Stimulated activated effector memory CD8-positive, alpha-beta T cell treated with anti-CD3 and anti-CD28 coated beads, Interleukin-12 subunit alpha, Interleukin-12 subunit beta, amount 100 ng/mL, for 72 hours (primary cell): ENCODE data around the gene SALL4.
"Not testable (repeated sequence)": the region's sequence is repeated elsewhere in the genome, so short reads cannot be mapped to it uniquely, and the experiment has no call there.

Experiments used
- ATAC-seq: fragments of 150-1000 bp; cut with Tn5 transposase; 2 replicates; pipeline ENCODE4 v1.10.0; 2021
- DNase-seq, 2 donors: peaks; one replicate each; pipeline ENCODE4 v3.0.0; 2021 to 2022; ENCODE audit warnings: low spot score in 2 of 2
- H3K27ac Mint-ChIP-seq: one replicate; pipeline ENCODE4 v1.8.0; 2022; ENCODE audit warnings: mild to moderate bottlenecking, mixed read lengths
- H3K36me3 Mint-ChIP-seq: one replicate; pipeline ENCODE4 v1.8.0; 2022; ENCODE audit warnings: mild to moderate bottlenecking, mixed read lengths
- H3K4me1 Mint-ChIP-seq: one replicate; pipeline ENCODE4 v1.8.0; 2022; ENCODE audit warnings: mixed read lengths
- H3K4me3 Mint-ChIP-seq: one replicate; pipeline ENCODE4 v1.8.0; 2022; ENCODE audit warnings: mild to moderate bottlenecking, mixed read lengths
- H3K9me3 Mint-ChIP-seq: one replicate; pipeline ENCODE4 v1.8.0; 2022; ENCODE audit warnings: mixed read lengths

Gene SALL4

DNA sequence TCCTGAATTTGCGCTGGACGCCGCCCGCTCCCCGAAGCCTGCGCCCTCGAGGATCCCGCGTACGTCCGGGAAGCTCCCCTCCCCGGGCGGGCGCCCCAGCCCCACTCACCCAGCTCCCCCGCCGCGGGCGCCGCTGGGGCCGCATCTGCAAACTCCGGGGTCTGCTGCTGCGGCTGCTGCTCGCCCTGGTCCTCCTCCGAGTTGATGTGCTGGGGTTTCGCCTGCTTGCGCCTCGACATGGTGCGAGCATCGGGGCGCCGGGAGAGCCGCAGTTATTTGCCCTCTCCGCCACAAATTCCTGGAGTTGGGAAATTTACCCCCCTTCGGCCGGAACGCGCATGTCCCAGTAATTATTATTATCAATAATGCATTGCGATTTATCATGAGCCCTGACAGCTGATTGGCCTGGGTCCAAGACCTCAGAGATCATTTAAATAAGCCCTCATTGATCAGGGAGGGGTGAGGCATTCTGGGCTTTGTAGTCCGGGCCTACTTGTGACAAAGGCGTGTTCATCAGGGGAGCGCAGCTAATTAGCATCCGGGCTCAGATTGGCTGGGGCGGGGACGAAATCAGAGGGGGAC lies at the start of gene SALL4:
Gene SALL4 (minus strand): TSS at position 352 of the 582 bp plus-strand sequence. CDS start 113 bp downstream, at position 239.
- no peaks in the 10 kb centered on the region for H3K9me3 Mint-ChIP-seq
- H3K4me3 Mint-ChIP-seq = peak within 1 kb of the TSS; percentile 63
- peaks cover 5% of the 10 kb centered on the region for H3K4me1 Mint-ChIP-seq
- DNase-seq (no peak), ATAC-seq (no peak)
- H3K27ac Mint-ChIP-seq = no peak within 1 kb of the TSS
- no peaks in the 10 kb centered on the region for H3K36me3 Mint-ChIP-seq

DNA sequence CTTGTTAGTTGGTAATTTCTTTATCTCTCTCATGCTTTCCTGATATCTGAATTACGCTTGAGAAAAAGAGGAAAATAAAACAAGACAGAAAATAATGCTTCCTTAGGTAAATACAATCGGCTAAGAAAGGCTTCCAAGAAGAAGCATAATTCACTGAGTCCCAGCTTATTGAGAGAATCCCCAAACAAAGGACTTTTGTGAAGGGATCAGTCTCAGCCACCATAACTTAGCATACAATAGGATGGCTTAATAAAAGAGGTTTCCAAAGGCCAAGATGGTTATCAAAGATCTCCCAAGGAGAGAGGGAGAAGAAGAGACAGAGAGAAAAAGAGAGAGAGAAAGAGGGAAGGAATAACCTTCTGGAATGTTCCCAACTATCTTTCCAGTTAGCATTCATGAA lies 46.0 kb upstream of the SALL4 start:
- Mint-ChIP-seq H3K9me3 (no peaks in the 10 kb centered on the region), H3K4me1 (no peaks in the 10 kb centered on the region), H3K27ac (no peak overlapping the region), H3K4me3 (no peak overlapping the region), H3K36me3 (no peaks in the 10 kb centered on the region)
- ATAC-seq = no peak
- DNase-seq = no peak

DNA sequence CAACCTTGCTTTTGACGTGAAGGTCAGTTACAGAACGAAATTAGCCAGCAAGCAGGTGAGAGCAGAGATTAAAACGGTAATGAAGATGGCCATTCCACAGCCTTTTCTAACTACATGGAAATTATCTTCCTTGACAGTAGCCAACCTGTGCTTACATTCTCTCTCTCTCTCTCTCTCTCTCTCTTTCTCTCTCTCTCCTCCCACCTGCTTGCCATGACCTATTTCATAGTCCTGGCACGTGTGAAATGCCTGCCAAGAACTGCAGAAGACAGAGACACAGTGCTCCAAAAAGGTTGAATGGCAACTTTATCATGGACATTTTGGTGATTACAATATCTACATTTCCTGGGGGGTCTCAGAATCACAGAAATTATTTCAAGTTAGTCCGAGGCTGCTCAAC lies 38.5 kb upstream of the SALL4 start:
- no peak overlapping the region for H3K27ac Mint-ChIP-seq
- DNase-seq = no peak
- no peak overlapping the region for H3K4me3 Mint-ChIP-seq
- H3K4me1 Mint-ChIP-seq = no peaks in the 10 kb centered on the region
- no peak for ATAC-seq
- no peaks in the 10 kb centered on the region for H3K36me3 Mint-ChIP-seq
- H3K9me3 Mint-ChIP-seq = no peaks in the 10 kb centered on the region

DNA sequence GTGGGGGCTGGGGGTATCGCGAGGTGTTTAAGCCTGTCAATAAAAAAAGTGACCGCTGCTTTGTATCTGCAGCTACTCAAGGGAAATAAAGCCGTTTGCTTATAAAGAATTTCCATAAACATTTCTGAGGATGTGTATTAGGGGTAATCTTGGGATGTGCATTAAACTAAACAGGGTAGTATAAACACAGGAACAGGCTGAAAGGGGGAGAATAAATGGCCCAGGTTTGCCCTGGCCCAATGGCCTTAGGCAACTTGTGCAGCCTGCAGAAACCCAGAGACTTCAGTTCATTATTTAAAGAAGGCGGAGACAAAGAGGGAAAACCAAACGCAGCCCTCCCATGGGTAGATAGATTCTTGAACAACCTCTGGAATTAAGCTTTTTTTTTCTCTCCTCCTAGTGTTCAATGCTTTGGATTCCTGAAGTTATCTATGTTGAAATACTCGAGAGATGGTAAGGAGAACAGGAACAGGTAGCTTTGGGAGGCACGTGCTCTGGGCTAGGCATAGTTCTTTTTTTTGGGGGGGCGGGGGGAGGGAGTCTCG lies 35.6 kb upstream of the SALL4 start:
- no peak overlapping the region for H3K4me3 Mint-ChIP-seq
- no peak overlapping the region for H3K27ac Mint-ChIP-seq
- H3K4me1 Mint-ChIP-seq = no peaks in the 10 kb centered on the region
- no peaks in the 10 kb centered on the region for H3K36me3 Mint-ChIP-seq
- ATAC-seq = no peak
- no peak for DNase-seq
- H3K9me3 Mint-ChIP-seq = no peaks in the 10 kb centered on the region

DNA sequence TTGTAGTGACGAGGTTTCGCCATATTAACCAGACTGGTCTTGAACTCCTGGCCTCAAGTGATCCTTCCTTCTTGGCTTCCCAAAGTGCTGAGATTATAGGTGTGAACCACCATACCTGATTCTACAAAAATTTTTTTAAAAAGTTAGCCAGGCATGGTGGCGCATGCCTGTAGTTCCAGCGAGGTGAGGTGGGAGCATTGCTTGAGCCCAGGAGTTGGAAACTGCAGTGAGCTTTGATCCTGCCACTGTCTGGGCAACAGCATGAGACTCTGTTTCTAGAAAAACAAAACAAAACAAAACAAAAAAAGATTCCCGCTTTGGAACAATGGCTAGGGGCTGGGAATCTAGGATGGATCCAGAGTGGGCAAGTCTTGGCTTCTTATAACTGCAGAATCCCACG lies 35.1 kb upstream of the SALL4 start:
- Mint-ChIP-seq H3K9me3 (no peaks in the 10 kb centered on the region), H3K27ac (no peak overlapping the region), H3K4me3 (no peak overlapping the region), H3K4me1 (no peaks in the 10 kb centered on the region), H3K36me3 (no peaks in the 10 kb centered on the region)
- no peak for ATAC-seq
- no peak for DNase-seq

DNA sequence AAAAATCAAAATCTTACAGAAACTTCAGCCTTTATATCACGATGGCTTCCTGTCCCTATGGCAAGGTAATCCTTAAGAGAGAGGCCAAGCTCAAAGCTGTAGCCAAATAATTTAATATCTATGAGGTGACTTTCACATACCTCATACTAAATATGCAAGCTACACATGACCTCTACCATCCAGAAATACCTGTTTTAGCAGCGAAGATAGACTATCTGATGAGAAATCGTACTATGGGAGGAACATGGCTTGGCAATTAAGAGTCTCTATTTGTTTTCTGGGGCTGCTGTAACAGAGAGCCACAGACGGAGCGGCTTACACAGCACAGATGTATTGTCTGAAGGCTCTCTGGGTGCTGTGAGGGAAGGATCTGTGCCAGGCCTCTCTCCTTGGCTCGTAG lies 31.0 kb upstream of the SALL4 start:
- ATAC-seq (no peak), DNase-seq (no peak)
- H3K4me1 Mint-ChIP-seq = peaks cover 8% of the 10 kb centered on the region
- no peak overlapping the region for H3K4me3 Mint-ChIP-seq
- no peak overlapping the region for H3K27ac Mint-ChIP-seq
- no peaks in the 10 kb centered on the region for H3K36me3 Mint-ChIP-seq
- no peaks in the 10 kb centered on the region for H3K9me3 Mint-ChIP-seq

DNA sequence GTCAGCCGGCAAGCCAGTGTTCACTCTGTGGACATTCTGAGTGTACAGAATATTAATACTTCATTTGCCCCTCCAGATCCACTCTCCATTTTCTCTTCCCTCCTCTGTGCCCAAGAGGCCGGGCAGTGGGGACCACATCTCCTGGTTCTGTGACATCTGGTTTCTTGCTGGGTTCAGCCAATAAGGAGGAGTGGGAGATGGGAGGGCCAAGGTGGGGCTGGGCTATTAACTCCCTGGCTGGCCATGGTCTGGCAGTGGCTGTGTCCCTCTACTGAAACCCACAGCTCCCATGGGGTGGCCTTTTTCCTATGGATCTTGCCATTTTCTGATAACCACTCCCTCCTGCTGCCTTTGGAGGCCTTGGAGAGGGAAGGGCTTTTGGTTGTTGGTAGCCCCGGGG lies 30.0 kb upstream of the SALL4 start:
- H3K9me3 Mint-ChIP-seq = no peaks in the 10 kb centered on the region
- no peak overlapping the region for H3K4me3 Mint-ChIP-seq
- no peak overlapping the region for H3K27ac Mint-ChIP-seq
- no peak for ATAC-seq
- H3K4me1 Mint-ChIP-seq = peaks cover 10% of the 10 kb centered on the region
- H3K36me3 Mint-ChIP-seq = no peaks in the 10 kb centered on the region
- DNase-seq = no peak

DNA sequence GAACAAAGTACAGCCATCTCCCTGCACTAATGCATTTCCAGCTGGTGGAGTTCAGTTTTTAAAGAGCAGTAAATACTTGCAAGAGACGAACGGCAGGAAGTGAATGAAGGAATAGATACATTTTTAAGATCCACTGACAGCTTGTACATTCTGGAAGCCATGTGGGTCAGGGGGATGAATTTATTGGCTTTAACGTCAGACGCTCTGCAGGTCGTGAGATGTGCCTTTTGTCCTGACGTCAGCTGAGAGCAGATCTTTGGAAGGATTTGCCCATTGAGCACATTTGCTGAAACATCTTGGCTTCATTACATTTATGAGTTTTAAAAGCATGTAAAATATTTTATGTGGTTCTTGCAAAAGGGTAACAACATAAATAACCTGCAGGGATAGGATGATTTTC lies 29.5 kb upstream of the SALL4 start:
- ATAC-seq (no peak), DNase-seq (no peak)
- no peak overlapping the region for H3K4me3 Mint-ChIP-seq
- H3K27ac Mint-ChIP-seq = no peak overlapping the region
- no peaks in the 10 kb centered on the region for H3K36me3 Mint-ChIP-seq
- H3K4me1 Mint-ChIP-seq = peaks cover 10% of the 10 kb centered on the region
- no peaks in the 10 kb centered on the region for H3K9me3 Mint-ChIP-seq

DNA sequence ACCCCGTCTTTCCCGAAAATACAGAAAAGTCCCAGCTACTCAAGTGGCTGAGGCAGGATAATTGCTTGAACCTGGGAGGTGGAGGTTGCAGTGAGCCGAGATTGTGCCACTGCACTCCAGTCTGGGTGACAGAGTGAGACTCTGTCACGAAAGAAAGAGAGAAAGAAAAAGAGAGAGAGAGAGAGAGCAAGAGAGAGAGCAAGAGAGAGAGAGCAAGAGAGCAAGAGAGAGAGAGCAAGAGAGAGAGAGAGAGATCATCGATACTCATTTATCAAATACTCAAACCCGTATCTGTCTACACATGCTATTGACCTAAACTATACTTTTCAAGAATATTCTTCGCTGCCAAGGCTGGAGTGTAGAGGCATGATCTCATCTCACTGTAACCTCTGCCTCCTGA lies 28.2 kb upstream of the SALL4 start:
- Mint-ChIP-seq H3K9me3 (no peaks in the 10 kb centered on the region), H3K4me1 (peaks cover 10% of the 10 kb centered on the region), H3K36me3 (no peaks in the 10 kb centered on the region), H3K4me3 (no peak overlapping the region), H3K27ac (no peak overlapping the region)
- ATAC-seq (no peak), DNase-seq (no peak)

DNA sequence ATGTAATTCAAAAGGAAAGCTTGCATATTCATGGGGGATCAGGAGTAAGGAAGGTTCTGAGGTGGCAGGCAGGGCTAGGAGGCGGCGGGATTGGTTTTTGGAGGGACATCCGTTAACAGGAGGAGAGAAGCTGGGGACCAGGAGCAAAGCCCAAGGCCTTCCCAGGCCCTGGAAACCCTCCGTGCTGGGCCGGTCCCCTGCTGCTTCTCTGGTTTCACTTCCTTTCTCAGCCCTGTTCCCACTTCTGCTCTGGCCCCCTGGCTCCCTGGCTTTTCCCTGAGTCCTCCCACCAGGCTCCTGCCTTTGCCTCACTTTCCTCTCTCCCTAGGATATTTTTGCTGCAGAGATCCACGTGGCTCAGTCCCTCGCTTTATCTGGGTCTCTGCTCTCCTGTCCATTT lies 26.4 kb upstream of the SALL4 start:
- Mint-ChIP-seq H3K4me3 (no peak overlapping the region), H3K36me3 (no peaks in the 10 kb centered on the region), H3K4me1 (peaks cover 10% of the 10 kb centered on the region), H3K27ac (no peak overlapping the region), H3K9me3 (no peaks in the 10 kb centered on the region)
- DNase-seq = no peak
- no peak for ATAC-seq

DNA sequence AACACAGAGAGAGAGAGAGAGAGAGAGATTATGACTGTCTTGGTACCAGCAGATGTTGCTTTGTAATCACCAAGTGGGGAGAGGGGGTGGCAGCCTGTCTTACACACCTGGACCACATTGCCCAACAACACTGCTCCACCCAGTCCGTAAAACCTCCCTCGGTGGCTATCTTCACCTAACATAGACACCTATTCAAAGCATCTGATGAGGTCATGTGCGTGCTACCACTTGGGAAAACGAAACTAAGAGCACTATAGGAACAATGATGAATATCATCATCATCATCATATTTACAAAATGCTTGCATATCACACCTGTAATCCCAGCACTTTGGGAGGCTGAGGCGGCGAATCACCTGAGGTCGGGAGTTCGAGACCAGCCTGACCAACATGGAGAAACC lies 24.1 kb upstream of the SALL4 start:
- no peak for ATAC-seq
- Mint-ChIP-seq H3K4me3 (no peak overlapping the region), H3K4me1 (peaks cover 10% of the 10 kb centered on the region), H3K36me3 (no peaks in the 10 kb centered on the region), H3K9me3 (no peaks in the 10 kb centered on the region), H3K27ac (no peak overlapping the region)
- no peak for DNase-seq

DNA sequence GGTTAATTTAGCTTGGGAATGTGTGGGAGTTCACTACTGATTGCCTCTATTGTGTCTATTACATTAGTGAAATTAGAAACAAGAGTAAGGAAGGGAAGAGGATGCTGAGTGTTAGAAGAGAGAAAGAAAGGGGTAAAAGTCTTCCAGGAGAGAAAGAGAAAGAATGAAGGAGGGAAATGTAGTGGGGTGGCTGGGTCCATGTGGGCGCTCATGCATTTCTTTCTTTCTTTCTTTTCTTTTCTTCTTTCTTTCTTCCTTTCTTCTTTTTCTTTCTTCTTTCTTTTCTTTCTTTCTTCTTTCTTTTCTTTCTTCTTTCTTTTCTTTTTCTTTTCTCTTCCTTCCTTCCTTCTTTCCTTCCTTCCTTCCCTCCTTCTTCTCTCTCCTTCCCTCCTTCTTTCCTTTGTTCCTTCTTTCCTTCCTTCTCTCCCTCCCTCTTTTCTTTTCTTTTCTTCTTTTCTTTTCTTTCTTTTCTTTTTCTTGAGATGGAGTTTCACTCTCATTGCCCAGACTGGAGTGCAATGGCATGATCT lies 16.2 kb upstream of the SALL4 start:
- Mint-ChIP-seq H3K9me3 (no peaks in the 10 kb centered on the region), H3K4me3 (no peak overlapping the region), H3K4me1 (no peaks in the 10 kb centered on the region), H3K27ac (no peak overlapping the region), H3K36me3 (no peaks in the 10 kb centered on the region)
- DNase-seq (no peak), ATAC-seq (no peak)

DNA sequence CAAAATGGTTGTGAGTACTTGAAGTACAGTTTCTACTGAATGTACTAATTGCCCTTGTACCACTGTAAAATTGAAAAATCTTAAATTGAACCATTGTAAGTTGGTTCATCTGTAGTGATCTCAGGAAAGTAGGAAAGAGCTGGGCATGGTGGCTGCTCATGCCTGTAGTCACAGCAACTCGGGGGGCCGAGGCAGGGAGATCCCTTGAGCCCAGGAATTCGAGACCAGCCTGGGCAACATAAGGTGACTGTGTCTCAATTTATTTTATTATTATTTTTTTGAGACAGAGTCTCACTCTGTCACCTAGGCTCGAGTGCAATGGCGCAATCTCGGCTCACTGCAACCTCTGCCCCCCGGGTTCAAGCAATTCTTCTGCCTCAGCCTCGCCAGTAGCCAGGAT lies 14.5 kb upstream of the SALL4 start:
- H3K9me3 Mint-ChIP-seq, ATAC-seq, H3K4me1 Mint-ChIP-seq, DNase-seq, H3K36me3 Mint-ChIP-seq, H3K4me3 Mint-ChIP-seq, H3K27ac Mint-ChIP-seq: not testable (repeated sequence)

DNA sequence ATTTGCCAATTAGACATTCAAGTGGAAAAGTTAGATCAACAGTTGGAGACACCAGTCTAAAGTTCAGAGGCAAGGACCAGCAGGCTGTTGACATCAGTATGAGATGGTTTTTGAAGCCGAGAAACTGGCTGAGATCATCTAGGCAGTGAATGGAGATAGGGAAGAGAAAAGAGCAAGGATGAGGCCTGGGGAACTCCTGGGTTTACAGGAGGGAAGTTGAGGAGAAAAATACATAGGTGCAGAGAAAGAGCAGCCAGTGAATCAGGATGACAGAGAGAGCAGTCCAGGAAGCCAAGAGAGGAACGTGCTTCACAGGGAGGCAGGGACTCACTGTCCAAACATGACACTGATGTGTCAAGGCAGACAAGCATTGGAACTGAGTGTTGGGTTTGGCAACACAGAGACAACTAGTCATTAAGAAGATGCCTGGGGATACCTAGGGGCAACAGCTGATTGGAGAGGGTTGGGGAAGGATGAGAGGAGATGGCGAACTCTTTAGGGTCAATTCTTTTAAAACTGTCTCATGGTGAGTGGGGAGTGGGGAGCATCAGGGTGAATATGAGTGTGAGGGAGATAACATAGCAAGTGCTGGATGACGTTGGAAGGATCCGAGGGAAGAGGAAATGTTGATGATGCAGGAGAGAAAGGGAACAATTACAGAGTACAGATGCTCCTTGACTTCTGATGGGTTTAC lies 13.2 kb upstream of the SALL4 start:
- no peaks in the 10 kb centered on the region for H3K36me3 Mint-ChIP-seq
- no peak overlapping the region for H3K4me3 Mint-ChIP-seq
- DNase-seq (no peak), ATAC-seq (no peak)
- H3K9me3 Mint-ChIP-seq = no peaks in the 10 kb centered on the region
- no peak overlapping the region for H3K27ac Mint-ChIP-seq
- no peaks in the 10 kb centered on the region for H3K4me1 Mint-ChIP-seq

DNA sequence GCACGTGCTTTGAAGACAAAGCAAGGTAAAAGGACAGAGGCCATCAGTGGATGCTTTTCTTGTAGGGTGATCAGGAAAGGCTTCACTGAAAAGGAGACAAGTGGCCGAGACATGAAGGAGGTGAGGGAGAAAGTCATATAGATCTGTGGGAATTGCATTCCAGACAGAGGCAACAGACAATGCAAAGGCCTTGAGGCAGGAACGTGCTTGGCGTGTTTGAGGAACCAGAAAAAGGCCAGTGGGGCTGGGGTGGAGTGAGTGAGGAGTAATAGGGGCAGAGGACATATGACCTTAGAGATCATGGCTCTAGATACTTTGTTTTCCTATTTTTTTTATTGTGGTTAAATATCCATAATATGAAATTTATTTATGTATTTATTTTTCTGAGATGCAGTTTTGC lies 10.5 kb upstream of the SALL4 start:
- no peak overlapping the region for H3K27ac Mint-ChIP-seq
- no peak overlapping the region for H3K4me3 Mint-ChIP-seq
- H3K4me1 Mint-ChIP-seq = no peaks in the 10 kb centered on the region
- H3K9me3 Mint-ChIP-seq = no peaks in the 10 kb centered on the region
- H3K36me3 Mint-ChIP-seq = no peaks in the 10 kb centered on the region
- ATAC-seq (no peak), DNase-seq (no peak)

DNA sequence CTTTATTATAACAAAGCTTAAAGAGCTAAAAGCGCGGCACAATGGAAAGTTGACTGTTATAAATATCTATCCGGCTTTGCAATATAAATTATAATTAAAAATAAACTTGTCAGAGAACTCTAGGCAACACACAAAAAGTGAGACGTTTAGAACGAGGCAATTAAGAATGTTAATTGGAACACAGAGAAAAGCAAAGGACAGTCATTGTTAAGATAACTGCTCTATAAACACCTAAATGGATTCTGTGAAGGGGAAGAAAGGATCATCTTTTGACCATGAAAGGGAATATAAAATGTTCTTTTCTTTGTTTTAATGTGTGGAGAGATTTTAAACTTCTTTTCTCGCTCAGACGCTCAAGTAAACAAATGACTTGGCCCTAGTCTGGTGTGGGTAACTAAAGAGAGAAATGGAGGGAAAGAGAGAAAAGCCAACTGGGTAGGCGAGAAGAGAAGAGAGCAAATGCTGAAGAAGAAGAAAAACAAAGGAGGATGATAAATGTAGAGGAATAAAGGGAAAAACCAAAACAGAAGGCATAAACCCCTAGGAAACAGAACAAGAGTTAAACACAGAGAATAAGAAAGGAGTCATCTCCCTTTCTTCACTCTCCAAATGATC lies 9.3 kb upstream of the SALL4 start:
- Mint-ChIP-seq H3K4me3 (no peak overlapping the region), H3K4me1 (no peaks in the 10 kb centered on the region), H3K36me3 (no peaks in the 10 kb centered on the region), H3K9me3 (no peaks in the 10 kb centered on the region), H3K27ac (no peak overlapping the region)
- no peak for ATAC-seq
- DNase-seq = no peak
